GM21737 (cell line): ENCODE data around the gene SLC25A47.
A peak's percentile ranks its signal among the peaks of the same experiment; 100 is the strongest.
"Not testable (repeated sequence)": the region's sequence is repeated elsewhere in the genome, so short reads cannot be mapped to it uniquely, and the experiment has no call there.

Experiments used
- ATAC-seq: cut with Tn5 transposase; IDR thresholded peaks from one replicate; pipeline ENCODE4 v1.9.1; 2021; ENCODE audit warnings: mild to moderate bottlenecking, moderate library complexity; ENCODE audit not compliant: unreplicated experiment

Gene SLC25A47

DNA sequence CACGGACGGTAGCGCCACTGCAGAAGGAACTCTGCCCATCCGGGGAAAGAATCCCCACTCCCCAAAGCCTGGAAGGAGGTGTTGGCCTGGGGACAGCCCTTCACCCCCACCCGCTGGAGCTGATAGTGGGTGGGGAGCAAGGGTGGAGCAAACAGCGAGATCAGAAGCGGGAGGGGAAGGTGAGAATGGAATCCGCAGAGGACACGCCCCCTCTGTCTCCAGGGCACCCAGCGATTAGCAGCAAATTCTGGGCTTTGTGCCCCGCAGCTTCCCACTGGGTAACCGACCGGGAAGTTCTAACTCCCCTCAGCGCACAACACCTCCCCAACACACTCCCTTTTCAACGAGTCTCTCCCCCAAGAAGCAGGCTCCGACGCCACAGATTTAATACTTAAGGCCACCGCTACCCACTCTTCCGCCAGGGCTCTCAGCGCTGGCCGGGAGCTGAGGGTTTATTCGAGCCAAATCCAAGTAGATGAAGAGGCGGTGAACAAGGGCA lies 18.3 kb upstream of the SLC25A47 start:
- no peak for ATAC-seq

GRCh38 chr14:100305324-100306100 lies 17.6 kb upstream of the SLC25A47 start:
- no peak for ATAC-seq

- peak; percentile 89 for ATAC-seq
These were observed 16.8 kb upstream of the SLC25A47 start, which contains the start of gene SLC25A29 for GRCh38 chr14:100306101-100306997. SLC25A29 (minus strand) TSS chr14:100306444; CDS start chr14:100306232, 212 bp downstream.

DNA sequence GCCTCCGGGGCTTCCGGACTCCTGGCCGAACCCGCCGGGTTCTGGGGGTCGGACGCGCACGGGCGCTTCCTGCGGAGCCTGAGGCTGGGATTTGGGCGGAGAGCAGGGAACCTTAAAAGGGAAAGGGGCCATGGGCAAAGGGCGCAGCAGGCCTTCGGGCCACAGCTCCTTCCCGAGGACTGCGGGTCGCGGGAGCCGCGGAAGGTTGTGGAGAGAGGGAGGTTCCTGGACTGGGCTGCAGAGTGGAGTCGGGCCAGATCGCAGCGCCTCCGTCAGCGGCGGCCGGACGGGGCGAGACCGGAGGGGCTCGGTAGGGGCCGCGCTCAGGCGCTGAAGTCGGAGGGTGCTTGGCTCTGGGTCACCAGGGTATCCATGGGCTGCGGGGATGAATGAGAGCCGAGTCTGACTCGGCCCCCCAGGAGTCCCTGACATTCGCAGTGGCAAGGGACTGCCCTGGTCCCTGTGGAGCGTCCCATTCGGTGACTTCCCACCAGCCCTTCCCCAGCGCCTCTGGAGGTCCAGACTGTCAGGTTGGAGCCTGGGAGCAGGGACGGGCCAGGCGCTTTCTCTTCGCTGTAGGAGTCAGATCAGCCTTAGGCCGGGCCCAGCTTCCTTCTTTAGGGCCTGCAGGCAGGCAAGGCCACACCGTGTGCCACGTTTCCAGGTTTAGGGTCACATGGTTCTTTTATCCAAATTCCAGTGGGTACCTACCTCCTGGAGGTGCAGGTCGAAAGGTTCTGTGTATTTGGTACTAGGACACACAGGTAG lies 16.0 kb upstream of the SLC25A47 start:
- no peak for ATAC-seq

DNA sequence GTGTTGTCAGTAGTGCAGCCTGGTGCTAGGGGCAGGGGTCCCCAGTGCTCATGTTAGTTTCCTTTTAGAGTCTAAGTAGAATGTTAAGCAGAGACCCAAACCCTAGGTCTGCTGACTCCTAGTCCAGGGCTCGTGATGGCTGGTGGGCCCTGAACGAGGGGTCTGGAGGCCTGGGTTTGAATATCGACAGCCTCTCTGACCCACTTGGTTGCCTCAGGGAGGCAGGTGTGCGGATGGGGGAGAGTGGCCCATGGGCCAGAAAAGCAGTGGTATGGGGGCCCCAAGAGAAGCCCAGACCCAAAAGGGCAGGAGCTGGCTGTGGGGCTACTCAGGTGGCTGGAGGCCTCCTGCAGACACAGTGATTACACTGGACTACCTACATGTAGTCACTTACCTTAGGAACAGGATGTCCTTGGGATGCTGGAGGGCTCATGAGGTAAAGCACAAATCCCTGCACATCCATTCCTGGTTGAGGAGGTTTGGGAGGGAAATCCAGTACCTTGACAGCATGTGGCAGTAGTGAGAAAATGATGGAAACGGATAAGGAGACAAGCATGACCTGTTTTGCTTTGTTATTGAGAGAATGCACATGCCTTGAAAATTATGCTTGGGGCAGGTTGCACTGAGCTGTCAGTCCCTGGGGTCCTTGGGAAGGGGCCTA lies 15.2 kb upstream of the SLC25A47 start:
- no peak for ATAC-seq

- ATAC-seq, result not testable (repeated sequence)
These were observed 14.7 kb upstream of the SLC25A47 start for GRCh38 chr14:100308427-100308792.

- no peak for ATAC-seq
These were observed 14.0 kb upstream of the SLC25A47 start for GRCh38 chr14:100309028-100309737.

- ATAC-seq, result not testable (repeated sequence)
These were observed 10.8 kb upstream of the SLC25A47 start for GRCh38 chr14:100312110-100312876.

DNA sequence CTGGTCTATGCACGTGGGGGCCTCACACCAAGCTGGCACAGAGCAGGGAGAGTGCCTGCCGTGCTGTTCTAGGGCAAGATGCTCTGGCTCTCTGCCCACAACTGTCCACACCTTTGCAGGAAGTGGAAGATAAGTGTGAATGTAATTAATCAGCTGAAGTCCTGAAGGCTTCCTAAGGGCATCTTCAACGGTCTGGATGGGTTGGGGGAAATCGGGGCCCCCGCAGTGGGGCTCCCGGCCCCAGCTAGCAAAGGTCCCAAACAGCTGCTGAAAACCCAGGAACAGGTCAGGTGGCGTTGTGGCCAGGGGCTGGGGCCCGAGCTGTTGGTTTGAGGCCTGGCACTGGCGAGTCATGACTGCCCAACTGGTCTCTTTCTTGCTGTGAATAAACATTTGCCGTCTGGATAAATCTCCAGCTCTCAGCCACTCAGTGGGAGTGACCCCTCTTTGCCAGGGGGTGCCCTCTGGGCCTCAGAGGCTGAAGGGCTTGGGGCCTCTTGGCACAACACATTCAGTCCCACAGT lies 10.2 kb upstream of the SLC25A47 start:
- no peak for ATAC-seq

GRCh38 chr14:100313464-100314230 lies 9.5 kb upstream of the SLC25A47 start:
- ATAC-seq, result no peak

GRCh38 chr14:100314724-100315123 lies 8.4 kb upstream of the SLC25A47 start:
- no peak for ATAC-seq

- no peak for ATAC-seq
These were observed 5.8 kb upstream of the SLC25A47 start for GRCh38 chr14:100317389-100317788.

DNA sequence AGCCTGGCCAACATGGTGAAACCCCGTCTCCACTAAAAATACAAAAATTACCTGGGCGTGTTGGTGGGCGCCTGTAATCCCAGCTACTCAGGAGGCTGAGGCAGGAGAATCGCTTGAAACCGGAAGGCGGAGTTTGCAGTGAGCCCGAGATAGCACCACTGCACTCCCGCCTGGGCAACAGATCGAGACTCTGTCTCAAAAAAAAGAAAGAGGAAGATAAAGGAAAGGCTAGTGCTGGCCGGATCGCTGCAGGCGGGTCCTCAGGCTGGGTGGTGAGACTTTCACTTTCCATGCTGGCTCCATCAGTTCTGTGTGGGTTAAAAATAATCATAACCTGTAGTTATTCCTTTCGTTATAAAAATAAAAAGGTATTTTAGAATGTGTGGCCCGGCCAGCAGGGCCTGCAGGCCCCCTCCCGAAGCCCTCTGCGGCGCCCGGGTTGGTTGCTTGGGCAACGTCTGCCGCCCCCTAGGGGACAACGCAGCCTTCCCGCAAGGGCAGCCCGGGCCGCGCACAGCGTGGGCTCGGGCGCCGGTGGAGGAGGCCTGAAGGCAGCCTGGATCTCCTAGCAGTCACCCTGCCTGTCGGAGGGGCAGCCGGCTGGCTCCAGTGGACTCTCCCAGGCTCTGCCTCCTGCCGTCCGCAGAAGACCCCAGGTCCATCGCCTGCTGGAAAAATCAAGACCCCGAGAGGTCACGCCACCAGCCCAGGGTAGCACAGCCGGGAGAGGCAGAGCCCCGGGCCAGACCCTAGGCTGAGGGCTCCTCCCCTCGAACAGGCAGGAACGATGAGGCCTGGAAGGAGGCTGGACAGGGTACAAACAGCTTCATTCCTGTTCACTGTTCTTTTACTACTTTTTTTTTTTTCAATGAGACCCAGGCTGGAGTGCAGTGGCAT lies 5.0 kb upstream of the SLC25A47 start:
- peak; percentile 79 for ATAC-seq

GRCh38 chr14:100320157-100320856 lies 2.8 kb upstream of the SLC25A47 start:
- no peak for ATAC-seq

GRCh38 chr14:100321473-100322137 lies 1.5 kb upstream of the SLC25A47 start:
- no peak for ATAC-seq
